ENCODE data around the gene ADNP2. TPM values are rescaled to one million over a fixed set of nuclear protein-coding genes. Genes with fewer than 3 reads are reported as not detected.

ADNP2 gene, protein sequence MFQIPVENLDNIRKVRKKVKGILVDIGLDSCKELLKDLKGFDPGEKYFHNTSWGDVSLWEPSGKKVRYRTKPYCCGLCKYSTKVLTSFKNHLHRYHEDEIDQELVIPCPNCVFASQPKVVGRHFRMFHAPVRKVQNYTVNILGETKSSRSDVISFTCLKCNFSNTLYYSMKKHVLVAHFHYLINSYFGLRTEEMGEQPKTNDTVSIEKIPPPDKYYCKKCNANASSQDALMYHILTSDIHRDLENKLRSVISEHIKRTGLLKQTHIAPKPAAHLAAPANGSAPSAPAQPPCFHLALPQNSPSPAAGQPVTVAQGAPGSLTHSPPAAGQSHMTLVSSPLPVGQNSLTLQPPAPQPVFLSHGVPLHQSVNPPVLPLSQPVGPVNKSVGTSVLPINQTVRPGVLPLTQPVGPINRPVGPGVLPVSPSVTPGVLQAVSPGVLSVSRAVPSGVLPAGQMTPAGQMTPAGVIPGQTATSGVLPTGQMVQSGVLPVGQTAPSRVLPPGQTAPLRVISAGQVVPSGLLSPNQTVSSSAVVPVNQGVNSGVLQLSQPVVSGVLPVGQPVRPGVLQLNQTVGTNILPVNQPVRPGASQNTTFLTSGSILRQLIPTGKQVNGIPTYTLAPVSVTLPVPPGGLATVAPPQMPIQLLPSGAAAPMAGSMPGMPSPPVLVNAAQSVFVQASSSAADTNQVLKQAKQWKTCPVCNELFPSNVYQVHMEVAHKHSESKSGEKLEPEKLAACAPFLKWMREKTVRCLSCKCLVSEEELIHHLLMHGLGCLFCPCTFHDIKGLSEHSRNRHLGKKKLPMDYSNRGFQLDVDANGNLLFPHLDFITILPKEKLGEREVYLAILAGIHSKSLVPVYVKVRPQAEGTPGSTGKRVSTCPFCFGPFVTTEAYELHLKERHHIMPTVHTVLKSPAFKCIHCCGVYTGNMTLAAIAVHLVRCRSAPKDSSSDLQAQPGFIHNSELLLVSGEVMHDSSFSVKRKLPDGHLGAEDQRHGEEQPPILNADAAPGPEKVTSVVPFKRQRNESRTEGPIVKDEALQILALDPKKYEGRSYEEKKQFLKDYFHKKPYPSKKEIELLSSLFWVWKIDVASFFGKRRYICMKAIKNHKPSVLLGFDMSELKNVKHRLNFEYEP
- 19.9 and 32.9 TPM in 2 replicates for total RNA-seq

DNA sequence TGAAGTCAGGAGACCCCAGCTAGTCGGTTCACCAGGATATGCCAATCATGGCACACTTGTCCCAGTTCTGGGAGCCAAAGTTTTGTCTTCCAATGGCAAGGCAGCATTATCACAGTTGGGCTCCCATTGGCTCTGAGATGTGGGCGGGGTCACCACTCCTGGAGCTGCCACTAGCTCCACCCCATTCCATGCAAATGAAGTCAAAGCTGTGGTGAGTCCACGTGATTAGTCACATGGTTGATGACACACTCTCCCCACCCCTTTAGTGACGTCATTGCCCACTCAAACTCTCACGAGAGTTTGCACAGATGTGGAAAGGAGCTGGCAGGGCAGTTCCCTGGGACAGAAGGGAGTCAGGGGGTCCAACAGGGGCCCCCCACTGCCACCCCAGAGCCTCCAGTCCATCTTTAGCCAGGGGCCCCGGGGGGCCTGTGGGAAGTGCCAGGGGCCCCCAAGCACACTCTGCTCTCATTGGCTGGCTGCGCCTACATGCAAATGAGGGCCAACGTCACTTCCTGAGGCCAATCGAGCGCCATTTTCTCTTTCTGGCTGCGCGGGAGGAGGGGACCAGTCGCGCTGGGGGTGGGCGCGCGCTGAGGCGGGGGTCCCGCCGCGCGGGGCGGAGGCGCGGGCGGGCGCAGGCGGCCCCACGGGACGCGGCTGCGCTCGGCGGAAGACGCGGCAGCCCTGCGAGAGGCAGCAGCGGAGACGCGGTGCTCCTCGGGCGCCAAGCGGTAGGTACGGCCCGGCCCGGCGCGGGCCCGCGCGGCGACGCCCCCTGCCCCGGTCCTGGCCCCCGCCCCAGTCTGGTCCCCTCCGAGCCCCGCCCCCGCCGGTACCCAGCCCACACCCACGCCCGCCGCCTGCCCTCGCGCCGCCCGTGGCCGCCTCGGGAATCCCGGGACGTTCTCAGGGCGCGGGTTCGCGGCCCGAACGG, at the start of gene ADNP2:
Gene ADNP2 (plus strand): TSS at position 524 of the 937 bp plus-strand sequence. CDS start 8,281 bp downstream, outside the sequence.

Other genes starting within 250 kb of the ADNP2 start
- 28.7 and 40.8 TPM in 2 replicates for gene SLC66A2, start 157.6 kb upstream of the ADNP2 start, total RNA-seq
- gene HSBP1L1, start 144.6 kb upstream of the ADNP2 start, total RNA-seq: 8.0 and 20.4 TPM in 2 replicates
- gene TXNL4A, start 120.7 kb upstream of the ADNP2 start, total RNA-seq: 34.6 and 45.7 TPM in 2 replicates
- gene RBFA, start 74.8 kb upstream of the ADNP2 start, total RNA-seq: 14.2 and 35.9 TPM in 2 replicates
- 0.88 and 4.4 TPM in 2 replicates for gene PARD6G, start 138.3 kb downstream of the ADNP2 start, total RNA-seq